Liver (tissue), 9 donors: ENCODE data around the gene RAPGEF6. TPM values are rescaled to one million over a fixed set of nuclear protein-coding genes. Genes with fewer than 3 reads are reported as not detected.

Source experiments
- DNase-seq: peaks from one replicate; pipeline ENCODE4 v3.0.0-alpha.2; 2017; ENCODE audit warnings: low spot score
- H3K27ac ChIP-seq, 2 donors: one replicate each; pipeline ENCODE4 v1.7.0; 2013; ENCODE audit warnings: inconsistent platforms in 2 of 2, low read length in 2 of 2, control low read depth in 1 of 2, low read depth in 1 of 2, mild to moderate bottlenecking in 1 of 2
- H3K27me3 ChIP-seq, 4 donors: one replicate each; pipeline versions ENCODE4 v1.6.1 to v1.7.0; 2013; ENCODE audit warnings: low read length in 3 of 4, inconsistent platforms in 1 of 4, mild to moderate bottlenecking in 1 of 4, moderate library complexity in 1 of 4; ENCODE audit not compliant: control insufficient read depth in 4 of 4, insufficient read depth in 4 of 4
- H3K36me3 ChIP-seq, 4 donors: one replicate each; pipeline versions ENCODE4 v1.6.1 to v1.7.0; 2013; ENCODE audit warnings: low read length in 3 of 4, mild to moderate bottlenecking in 3 of 4, low read depth in 1 of 4, moderate library complexity in 1 of 4; ENCODE audit not compliant: control insufficient read depth in 4 of 4, insufficient read depth in 3 of 4
- H3K4me1 ChIP-seq, 4 donors: one replicate each; pipeline versions ENCODE4 v1.6.1 to v1.7.0; 2013; ENCODE audit warnings: low read length in 3 of 4, mild to moderate bottlenecking in 3 of 4, moderate library complexity in 1 of 4; ENCODE audit not compliant: control insufficient read depth in 4 of 4, insufficient read depth in 4 of 4
- H3K4me3 ChIP-seq, 3 donors: one replicate each; pipeline versions ENCODE4 v1.6.1 to v1.7.0; 2013; ENCODE audit warnings: low read length in 3 of 3, control low read depth in 1 of 3, low read depth in 1 of 3, mild to moderate bottlenecking in 1 of 3
- H3K9ac ChIP-seq, 2 donors: one replicate each; pipeline ENCODE4 v1.7.0; 2013; ENCODE audit warnings: low read length in 2 of 2, mild to moderate bottlenecking in 2 of 2, moderate library complexity in 2 of 2, control low read depth in 1 of 2, low read depth in 1 of 2
- H3K9me3 ChIP-seq, 4 donors: one replicate each; pipeline versions ENCODE4 v1.6.1 to v1.7.0; 2013; ENCODE audit warnings: low read length in 3 of 4; ENCODE audit not compliant: control insufficient read depth in 4 of 4
- CTCF ChIP-seq: fragments of 150-350 bp; IDR thresholded peaks from 2 replicates; pipeline ENCODE4 v1.5.1; 2017; ENCODE audit warnings: improper control_type of control experiment, low read depth, low read length; ENCODE audit not compliant: missing input control
- EGR1 ChIP-seq, 2 donors: IDR thresholded peaks; 2 replicates each; pipeline ENCODE4 v1.6.1; 2016 to 2018; ENCODE audit warnings: antibody characterized with exemption in 2 of 2, low read depth in 2 of 2
- HNF4A ChIP-seq, 2 donors: conservative IDR thresholded peaks; 2 replicates each; pipeline ENCODE4 v1.6.1; 2016; ENCODE audit warnings: antibody characterized with exemption in 2 of 2, mild to moderate bottlenecking in 2 of 2
- HNF4G ChIP-seq: IDR thresholded peaks from 2 replicates; pipeline ENCODE4 v1.6.1; 2016; ENCODE audit warnings: antibody characterized with exemption
- RAD21 ChIP-seq, 2 donors: IDR thresholded peaks; 2 replicates each; pipeline ENCODE4 v1.6.1; 2016; ENCODE audit warnings: antibody characterized with exemption in 2 of 2, mild to moderate bottlenecking in 2 of 2
- REST ChIP-seq: IDR thresholded peaks from 2 replicates; pipeline ENCODE4 v1.6.1; 2016; ENCODE audit warnings: antibody characterized with exemption, mild to moderate bottlenecking
- RXRA ChIP-seq, 2 donors: IDR thresholded peaks; 2 replicates each; pipeline ENCODE4 v1.6.1; 2017 to 2018; ENCODE audit warnings: antibody characterized with exemption in 2 of 2, mild to moderate bottlenecking in 1 of 2
- TAF1 ChIP-seq: conservative IDR thresholded peaks from 2 replicates; pipeline ENCODE4 v1.6.1; 2016; ENCODE audit warnings: antibody characterized with exemption, mild to moderate bottlenecking
- YY1 ChIP-seq: IDR thresholded peaks from 2 replicates; pipeline ENCODE4 v1.6.1; 2016; ENCODE audit warnings: antibody characterized with exemption, mild to moderate bottlenecking
- ZBTB33 ChIP-seq: IDR thresholded peaks from 2 replicates; pipeline ENCODE4 v1.6.1; 2016; ENCODE audit warnings: antibody characterized with exemption
- WGBS: extraction: QIAGEN DNeasy Blood & Tissue Kit; methylation state at CpG from one replicate; pipeline ENCODE4 v1.1.7; 2013; 5-methylcytosine and 5-hydroxymethylcytosine counted together
- polyA plus RNA-seq, 2 donors: library from polyadenylated mRNA; stranded (reverse) in 1 of 2; unstranded in 1 of 2; fragments of 200-250 nt in 1 of 2; fragments of >200 nt in 1 of 2; fragmentation: Nextera tagmentation in 1 of 2; extraction: Ambion mirVana in 1 of 2; gene quantifications; one replicate each; pipeline versions ENCODE4 v1.2.1 to v1.2.3, GENCODE V29; 2013 to 2015
- total RNA-seq, 2 donors: library from RNA; depleted of rRNA; stranded (reverse); fragments of >200 nt; gene quantifications; one replicate each; pipeline ENCODE4 v1.2.3, GENCODE V29; 2014
- TF ChIP-seq, protein P1 (sequence below): IDR thresholded peaks from 2 replicates; pipeline ENCODE4 v1.6.1; 2016; ENCODE audit warnings: antibody characterized with exemption
- TF ChIP-seq, protein P2 (sequence below): IDR thresholded peaks from 2 replicates; pipeline ENCODE4 v1.6.1; 2016; ENCODE audit warnings: antibody characterized with exemption
- donor health status: healthy.
- donor health status: healthy.
- donor health status: healthy.
- donor health status: healthy.
- donor health status: healthy.

Gene RAPGEF6
- total and polyA plus RNA-seq, 4 donors = 1.7 to 16.1 (median 8.6) TPM

- peak; percentile 49 for DNase-seq
- H3K27ac ChIP-seq = peak overlapping the region in 1 of 2 donors; percentile 36
- H3K9me3 ChIP-seq = no peaks in the 10 kb centered on the region
- TF ChIP-seq, protein P1, sequence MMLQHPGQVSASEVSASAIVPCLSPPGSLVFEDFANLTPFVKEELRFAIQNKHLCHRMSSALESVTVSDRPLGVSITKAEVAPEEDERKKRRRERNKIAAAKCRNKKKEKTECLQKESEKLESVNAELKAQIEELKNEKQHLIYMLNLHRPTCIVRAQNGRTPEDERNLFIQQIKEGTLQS = no peak
- no peak for TF ChIP-seq HNF4A (conservative IDR thresholded peaks at IDR 0.05)
- TF ChIP-seq, protein P2, sequence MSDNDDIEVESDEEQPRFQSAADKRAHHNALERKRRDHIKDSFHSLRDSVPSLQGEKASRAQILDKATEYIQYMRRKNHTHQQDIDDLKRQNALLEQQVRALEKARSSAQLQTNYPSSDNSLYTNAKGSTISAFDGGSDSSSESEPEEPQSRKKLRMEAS = no peak
- no peak for TF ChIP-seq HNF4G
- no peak for TF ChIP-seq EGR1 (IDR thresholded peaks at IDR 0.05; ENCODE audit: low read depth in 2 of 2)
- TF ChIP-seq CTCF = peak; percentile 32
- TF ChIP-seq ZBTB33 = no peak
- peak; percentile 62 to 77 for TF ChIP-seq RAD21 (IDR thresholded peaks at IDR 0.05)
- TF ChIP-seq YY1 = no peak
- no peaks in the 10 kb centered on the region for H3K27me3 ChIP-seq
- 63% methylated on average over 3 of the region's 3 CpGs for WGBS
- peaks cover 6 to 14% (median 11%) of the 10 kb centered on the region in 4 donors for H3K4me1 ChIP-seq
- no peak overlapping the region for H3K4me3 ChIP-seq
- H3K36me3 ChIP-seq = peaks cover 0 to 2% (median 0%) of the 10 kb centered on the region in 4 donors
- no peak overlapping the region for H3K9ac ChIP-seq
Observed at GRCh38 chr5:131382407-131383395, 252.3 kb downstream of the RAPGEF6 start.

GRCh38 chr5:131381777-131382176 lies 253.3 kb downstream of the RAPGEF6 start:
- TF ChIP-seq RAD21 (IDR thresholded peaks at IDR 0.05) (no peak), TAF1 (no peak), ZBTB33 (no peak), CTCF (no peak), REST (no peak), YY1 (no peak), RXRA (IDR thresholded peaks at IDR 0.05) (no peak)
- H3K9me3 ChIP-seq = no peaks in the 10 kb centered on the region
- peaks cover 0 to 2% (median 0%) of the 10 kb centered on the region in 4 donors for H3K36me3 ChIP-seq
- H3K4me3 ChIP-seq = no peak overlapping the region
- H3K27me3 ChIP-seq = no peaks in the 10 kb centered on the region
- H3K9ac ChIP-seq = no peak overlapping the region
- H3K4me1 ChIP-seq = peaks cover 5 to 12% (median 9%) of the 10 kb centered on the region in 4 donors
- 83% methylated on average over 2 of the region's 2 CpGs for WGBS
- peak overlapping the region in 1 of 2 donors; percentile 36 for H3K27ac ChIP-seq
- no peak for DNase-seq
